ENCODE measurements around the gene ANP32A.
A peak's percentile ranks its signal among the peaks of the same experiment; 100 is the strongest.

ANP32A gene

DNA sequence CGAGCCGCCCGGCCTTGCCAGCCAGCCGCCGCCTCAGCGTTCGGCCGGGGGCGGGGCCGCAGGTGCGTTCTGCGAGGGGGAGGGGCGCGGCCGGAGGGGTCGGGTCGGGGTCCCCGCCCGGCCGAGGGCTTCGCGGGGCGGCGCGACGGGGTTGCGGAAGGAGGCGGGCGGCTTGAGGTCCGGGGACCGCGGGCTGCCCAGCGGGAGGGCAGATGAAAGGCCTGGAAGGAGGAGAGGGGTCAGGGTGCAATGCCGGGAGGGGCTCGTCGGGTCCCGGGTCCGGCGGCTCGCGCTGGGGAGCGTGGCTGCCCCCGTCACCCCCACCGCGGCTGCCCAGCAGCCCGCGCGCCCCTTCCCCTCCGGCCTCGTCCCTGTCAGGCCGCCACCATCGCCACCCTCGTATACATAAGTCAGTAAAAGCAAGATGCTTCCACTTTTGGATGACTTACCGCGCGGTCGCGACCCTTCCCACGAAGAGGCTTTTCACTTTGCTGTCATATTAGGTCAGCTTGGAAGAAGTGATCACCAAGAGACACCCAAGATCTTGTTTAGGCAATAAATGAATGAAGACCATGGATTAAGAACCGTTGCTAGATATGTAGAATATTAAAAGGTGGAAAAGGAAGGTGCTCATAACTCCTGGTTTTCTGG lies 620 bp upstream of the ANP32A start:
- TF ChIP-seq, protein P1, sequence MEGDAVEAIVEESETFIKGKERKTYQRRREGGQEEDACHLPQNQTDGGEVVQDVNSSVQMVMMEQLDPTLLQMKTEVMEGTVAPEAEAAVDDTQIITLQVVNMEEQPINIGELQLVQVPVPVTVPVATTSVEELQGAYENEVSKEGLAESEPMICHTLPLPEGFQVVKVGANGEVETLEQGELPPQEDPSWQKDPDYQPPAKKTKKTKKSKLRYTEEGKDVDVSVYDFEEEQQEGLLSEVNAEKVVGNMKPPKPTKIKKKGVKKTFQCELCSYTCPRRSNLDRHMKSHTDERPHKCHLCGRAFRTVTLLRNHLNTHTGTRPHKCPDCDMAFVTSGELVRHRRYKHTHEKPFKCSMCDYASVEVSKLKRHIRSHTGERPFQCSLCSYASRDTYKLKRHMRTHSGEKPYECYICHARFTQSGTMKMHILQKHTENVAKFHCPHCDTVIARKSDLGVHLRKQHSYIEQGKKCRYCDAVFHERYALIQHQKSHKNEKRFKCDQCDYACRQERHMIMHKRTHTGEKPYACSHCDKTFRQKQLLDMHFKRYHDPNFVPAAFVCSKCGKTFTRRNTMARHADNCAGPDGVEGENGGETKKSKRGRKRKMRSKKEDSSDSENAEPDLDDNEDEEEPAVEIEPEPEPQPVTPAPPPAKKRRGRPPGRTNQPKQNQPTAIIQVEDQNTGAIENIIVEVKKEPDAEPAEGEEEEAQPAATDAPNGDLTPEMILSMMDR (IDR thresholded peaks at IDR 0.05; ENCODE audit: low read depth, low read length): no peak
- in situ Hi-C loops (cut with HindIII; ENCODE audit: low sequenced_read_pairs): no loop called here
- no peak for DNase-seq (ENCODE audit: low read depth, low spot score)
- H3K4me3 ChIP-seq (ENCODE audit: low read depth, low read length): peak overlapping the region; percentile 94

DNA sequence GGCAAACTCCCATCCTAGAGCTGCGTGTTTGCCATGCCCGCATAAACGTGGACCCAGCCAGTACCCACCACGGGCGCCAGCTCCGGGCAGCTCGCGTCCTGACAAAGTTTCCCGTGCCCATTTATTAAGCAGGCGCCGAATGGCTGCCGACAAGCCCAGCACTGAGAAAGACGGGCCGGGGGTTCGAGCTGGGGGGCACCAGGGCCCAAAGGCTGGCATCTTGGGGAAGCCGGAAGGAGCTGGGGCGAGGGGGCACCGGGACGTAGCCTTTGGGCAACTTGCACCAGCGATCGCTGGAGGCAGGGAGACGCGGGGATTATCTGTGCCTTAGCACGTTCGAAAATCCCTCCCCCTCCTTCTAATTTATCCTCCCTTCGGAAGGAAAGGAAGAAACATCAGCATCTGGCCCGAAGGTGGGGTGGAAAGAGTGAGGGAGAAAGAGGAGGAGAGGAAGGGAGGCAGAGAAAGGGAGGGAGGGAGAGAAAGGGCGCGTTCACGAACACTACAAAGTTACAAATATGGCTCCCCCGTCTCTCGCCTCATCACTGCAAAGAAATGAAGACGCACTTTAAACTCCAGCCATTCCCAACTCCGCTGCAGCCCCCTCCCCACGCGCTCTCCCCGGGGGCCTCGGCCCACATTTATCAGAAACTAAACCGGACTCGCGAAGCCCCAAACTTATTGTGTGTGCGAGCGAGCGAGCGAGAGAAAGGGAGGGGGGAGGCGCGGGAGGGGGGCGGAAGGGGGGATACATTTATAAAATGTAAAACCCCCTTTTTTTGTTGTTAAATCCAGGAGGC lies 1.0 kb downstream of the ANP32A start:
- TF ChIP-seq, protein P1 (IDR thresholded peaks at IDR 0.05; ENCODE audit: low read depth, low read length): no peak
- peak overlapping the region; percentile 94 for H3K4me3 ChIP-seq (ENCODE audit: low read depth, low read length)
- in situ Hi-C loops (cut with HindIII; ENCODE audit: low sequenced_read_pairs): no loop called here
- peak; percentile 52 for DNase-seq (ENCODE audit: low read depth, low spot score)

DNA sequence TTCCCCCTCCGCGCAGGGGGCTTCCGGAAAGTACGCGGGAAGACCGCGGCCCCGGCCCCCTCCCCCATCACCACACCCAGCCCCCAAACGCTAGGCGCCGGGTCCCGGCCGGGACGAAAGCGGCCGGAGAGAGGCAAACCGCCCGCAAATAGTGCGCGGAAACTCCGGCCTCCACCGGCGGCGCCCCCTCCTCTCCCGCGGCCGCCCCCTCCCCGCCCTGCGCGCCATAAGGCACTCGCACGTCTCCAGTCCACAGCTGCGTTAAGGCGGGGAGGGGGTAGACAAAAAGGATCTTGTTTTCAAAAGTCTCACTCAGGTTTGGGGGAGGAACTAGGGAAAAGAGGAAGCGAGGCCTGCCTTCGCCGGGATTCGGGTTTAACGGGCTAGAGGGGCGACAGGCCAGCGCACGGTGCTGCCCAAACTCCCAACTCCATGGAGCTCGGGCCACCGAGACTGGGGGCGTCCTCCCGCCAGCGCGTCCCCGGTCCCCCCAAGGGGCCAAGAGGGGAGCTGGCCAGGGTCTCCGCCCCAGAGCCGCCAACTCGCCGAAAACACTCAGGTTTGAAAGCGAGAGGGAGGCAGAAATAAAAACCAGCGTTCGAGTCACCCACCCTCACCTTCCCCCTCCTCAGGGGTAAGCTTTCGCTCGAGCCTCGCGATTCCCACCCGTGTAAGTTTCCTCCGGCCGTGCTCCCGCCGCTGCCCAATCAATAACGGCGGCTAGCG lies 1.8 kb downstream of the ANP32A start:
- peak overlapping the region; percentile 94 for H3K4me3 ChIP-seq (ENCODE audit: low read depth, low read length)
- TF ChIP-seq, protein P1 (IDR thresholded peaks at IDR 0.05; ENCODE audit: low read depth, low read length): no peak
- DNase-seq (ENCODE audit: low read depth, low spot score): peak; percentile 54
- in situ Hi-C loops (cut with HindIII; ENCODE audit: low sequenced_read_pairs): no loop called here

DNA sequence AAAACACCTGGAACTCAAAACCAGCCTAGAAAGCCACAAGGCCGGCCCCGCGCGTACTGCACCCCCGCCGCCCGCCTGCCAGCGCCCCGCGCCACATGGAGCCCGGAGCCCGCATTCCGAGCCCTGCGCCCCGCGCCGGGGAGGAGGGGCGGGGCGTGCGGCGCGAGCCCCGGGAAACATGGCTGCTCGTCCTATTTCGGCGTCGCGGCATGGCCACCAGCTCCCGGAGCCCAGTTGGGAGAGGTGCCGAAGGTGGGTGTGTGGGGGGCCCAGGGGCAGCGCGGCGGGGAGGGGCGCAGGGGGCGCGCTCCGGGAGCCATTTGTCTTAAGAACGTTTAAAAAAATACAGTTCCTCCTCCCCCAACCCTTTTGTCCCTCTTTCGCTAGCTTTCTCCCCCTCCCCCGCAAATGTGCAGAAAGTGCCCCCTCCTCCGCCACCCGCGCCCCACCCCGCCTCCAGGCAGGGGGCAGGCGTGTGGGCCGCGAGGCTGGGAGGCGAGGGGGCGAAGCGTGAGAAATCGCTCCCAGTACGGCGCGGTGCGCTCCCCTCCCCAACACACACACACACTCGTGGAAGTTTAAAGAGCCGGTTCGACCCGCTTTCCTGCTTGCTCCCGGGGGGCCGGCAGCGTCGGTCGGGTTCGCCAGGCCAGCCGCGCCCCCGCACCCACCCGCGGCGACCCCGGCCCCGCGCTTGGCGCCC lies 2.5 kb downstream of the ANP32A start:
- DNase-seq (ENCODE audit: low read depth, low spot score): peak; percentile 73
- TF ChIP-seq, protein P1 (IDR thresholded peaks at IDR 0.05; ENCODE audit: low read depth, low read length): no peak
- H3K4me3 ChIP-seq (ENCODE audit: low read depth, low read length): peak overlapping the region; percentile 94
- in situ Hi-C loops (cut with HindIII; ENCODE audit: low sequenced_read_pairs): no loop called here

DNA sequence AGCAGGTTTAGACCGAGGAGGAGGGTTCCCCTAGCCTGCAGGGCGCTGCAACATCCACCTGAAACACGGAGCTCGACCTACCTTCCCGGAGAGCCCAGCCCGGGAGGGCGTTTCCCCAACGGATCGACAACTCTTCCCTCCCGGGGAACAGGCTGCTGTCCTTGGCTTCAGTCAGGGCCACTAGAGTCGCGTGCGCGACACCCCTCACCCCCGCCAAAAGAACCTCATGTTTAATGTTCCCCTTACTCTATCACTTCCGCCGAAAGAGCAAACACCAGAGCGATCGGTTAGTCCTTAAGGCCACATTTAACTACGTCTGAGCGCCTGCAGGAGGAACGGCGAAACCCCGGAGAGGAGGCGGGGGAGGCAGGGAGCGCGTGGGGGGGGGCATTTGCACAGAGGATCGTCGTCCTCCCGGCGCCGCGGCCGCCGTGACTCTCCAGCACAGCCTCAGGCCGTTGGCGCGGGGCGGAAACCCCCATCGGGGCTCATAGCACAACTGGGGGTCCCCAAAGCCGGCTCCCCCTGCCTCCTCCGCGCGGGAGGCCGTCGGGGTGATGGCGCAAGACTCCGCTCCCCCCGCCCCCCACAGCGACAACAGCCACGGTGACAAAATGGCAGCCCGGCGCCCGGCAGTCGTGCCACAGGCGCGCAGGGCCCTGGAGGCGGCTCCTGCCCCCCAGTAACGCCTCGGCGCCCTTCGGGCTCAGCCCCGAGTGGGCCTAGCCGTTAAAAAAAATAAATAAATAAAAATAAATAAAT lies 3.2 kb downstream of the ANP32A start:
- TF ChIP-seq, protein P1 (IDR thresholded peaks at IDR 0.05; ENCODE audit: low read depth, low read length): no peak
- in situ Hi-C loops (cut with HindIII; ENCODE audit: low sequenced_read_pairs): no loop called here
- peak; percentile 60 for DNase-seq (ENCODE audit: low read depth, low spot score)
- H3K4me3 ChIP-seq (ENCODE audit: low read depth, low read length): peak overlapping the region; percentile 94

Data from astrocyte of the spinal cord (primary cell).